Stimulated activated CD8-positive, alpha-beta memory T cell treated with anti-CD3 and anti-CD28 coated beads, Interleukin-12 subunit alpha, Interleukin-12 subunit beta, amount 100 ng/mL, for 4 hours (primary cell): Measurements from ENCODE around the gene DCC.

Experiments
- DNase-seq: peaks from one replicate; pipeline ENCODE4 v3.0.0-alpha.2; 2020; ENCODE audit warnings: low read depth

DCC gene

GRCh38 chr18:53093636-53094035, 753.6 kb downstream of the DCC start:
- no peak for DNase-seq

GRCh38 chr18:53101536-53102105, 761.6 kb downstream of the DCC start:
- DNase-seq: no peak

GRCh38 chr18:53114441-53114840, 774.4 kb downstream of the DCC start:
- DNase-seq: no peak

GRCh38 chr18:53115876-53116585, 776.0 kb downstream of the DCC start:
- no peak for DNase-seq

GRCh38 chr18:53117851-53118250, 777.9 kb downstream of the DCC start:
- DNase-seq: no peak

- DNase-seq: no peak
These were observed 786.2 kb downstream of the DCC start for GRCh38 chr18:53126210-53126609.

GRCh38 chr18:53131001-53131400, 791.0 kb downstream of the DCC start:
- no peak for DNase-seq

- no peak for DNase-seq
These were observed 794.7 kb downstream of the DCC start for GRCh38 chr18:53134711-53135110.

- no peak for DNase-seq
These were observed 795.7 kb downstream of the DCC start for GRCh38 chr18:53135654-53136053.

GRCh38 chr18:53139746-53140500, 799.9 kb downstream of the DCC start:
- DNase-seq: no peak

GRCh38 chr18:53142005-53142404, 802.0 kb downstream of the DCC start:
- DNase-seq: no peak

- no peak for DNase-seq
These were observed 807.5 kb downstream of the DCC start for GRCh38 chr18:53147472-53147871.

GRCh38 chr18:53148123-53148522, 808.1 kb downstream of the DCC start:
- DNase-seq: no peak

GRCh38 chr18:53152476-53152875, 812.5 kb downstream of the DCC start:
- no peak for DNase-seq

GRCh38 chr18:53153281-53153680, 813.3 kb downstream of the DCC start:
- no peak for DNase-seq

GRCh38 chr18:53153800-53154199, 813.8 kb downstream of the DCC start:
- DNase-seq: no peak

GRCh38 chr18:53165770-53166169, 825.8 kb downstream of the DCC start:
- no peak for DNase-seq

GRCh38 chr18:53169346-53169745, 829.3 kb downstream of the DCC start:
- no peak for DNase-seq

- DNase-seq: no peak
These were observed 851.6 kb downstream of the DCC start for GRCh38 chr18:53191634-53192033.

GRCh38 chr18:53193870-53194269, 853.9 kb downstream of the DCC start:
- DNase-seq: no peak

- DNase-seq: no peak
These were observed 879.9 kb downstream of the DCC start for GRCh38 chr18:53219853-53220252.

GRCh38 chr18:53224128-53224778, 884.3 kb downstream of the DCC start:
- no peak for DNase-seq
